T-helper 9 cell (primary cell): ENCODE measurements around the gene RAP2A.

Experiments
- DNase-seq: peaks from one replicate; pipeline ENCODE4 v3.0.0-alpha.2; 2020
- total RNA-seq, 2 donors: gene quantifications; one replicate each; lab custom pipeline; 2026; lab: John Stamatoyannopoulos, UW

The RAP2A gene
- 25.3 to 53.8 reads per million in 2 donors for total RNA-seq

DNA sequence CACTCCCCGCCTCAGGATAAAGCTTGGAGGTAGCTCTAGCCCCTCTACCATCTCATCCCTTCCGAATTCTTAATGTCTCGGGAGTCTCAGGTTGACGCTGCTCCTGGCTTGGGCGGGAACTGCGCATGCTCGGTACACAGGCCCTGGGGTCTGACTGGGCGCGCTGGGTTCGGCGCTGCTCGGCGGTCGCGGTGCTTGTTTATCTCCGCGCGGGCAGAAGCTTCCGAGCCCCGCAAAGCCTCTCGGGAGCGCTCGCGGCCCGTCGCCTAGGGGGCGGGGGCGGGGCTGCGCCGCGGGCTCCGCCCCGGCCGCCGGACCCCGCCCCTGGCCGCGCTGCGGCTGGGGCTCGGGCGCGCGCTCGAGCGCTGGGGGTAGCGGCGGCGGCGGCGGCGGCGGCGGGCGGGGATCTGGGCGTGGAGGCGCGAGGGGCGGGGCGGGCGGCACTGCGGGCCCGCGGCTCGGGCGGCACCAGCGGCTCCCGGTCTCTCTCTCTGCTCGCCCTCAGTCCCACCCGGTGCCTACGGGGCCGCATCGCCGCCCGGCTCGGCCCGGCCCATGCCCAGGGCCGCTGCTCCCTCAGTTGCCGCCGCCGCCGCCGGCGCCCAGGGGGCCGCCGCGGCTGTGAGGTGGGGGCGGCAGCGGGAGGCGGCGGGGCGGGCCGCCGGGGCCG lies at the start of gene RAP2A:
Gene RAP2A (plus strand): TSS at position 443 of the 670 bp plus-strand sequence. CDS start 302 bp downstream, outside the sequence.
- peak; percentile 81 for DNase-seq

- DNase-seq, result no peak
These were observed 49.6 kb upstream of the RAP2A start for GRCh38 chr13:97384371-97384770.

DNA sequence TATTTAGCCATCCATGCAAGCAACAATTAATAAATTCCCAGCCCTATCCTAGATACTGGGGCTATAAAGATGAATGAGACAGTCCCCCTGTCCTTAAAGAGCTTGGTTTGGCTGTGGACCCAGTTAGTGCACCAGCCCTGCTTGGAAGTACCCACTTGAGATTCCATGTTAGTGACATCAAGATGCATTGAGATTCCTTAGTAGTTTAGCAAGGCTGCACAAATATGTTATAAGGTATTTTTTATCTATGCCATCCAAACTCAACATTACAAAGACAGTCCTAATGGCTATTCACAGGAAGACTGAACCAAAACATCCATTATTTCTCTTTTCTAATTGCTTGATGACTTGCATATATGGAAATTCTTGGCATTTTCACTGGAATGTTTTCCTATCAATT lies 48.8 kb upstream of the RAP2A start:
- DNase-seq, result no peak

DNA sequence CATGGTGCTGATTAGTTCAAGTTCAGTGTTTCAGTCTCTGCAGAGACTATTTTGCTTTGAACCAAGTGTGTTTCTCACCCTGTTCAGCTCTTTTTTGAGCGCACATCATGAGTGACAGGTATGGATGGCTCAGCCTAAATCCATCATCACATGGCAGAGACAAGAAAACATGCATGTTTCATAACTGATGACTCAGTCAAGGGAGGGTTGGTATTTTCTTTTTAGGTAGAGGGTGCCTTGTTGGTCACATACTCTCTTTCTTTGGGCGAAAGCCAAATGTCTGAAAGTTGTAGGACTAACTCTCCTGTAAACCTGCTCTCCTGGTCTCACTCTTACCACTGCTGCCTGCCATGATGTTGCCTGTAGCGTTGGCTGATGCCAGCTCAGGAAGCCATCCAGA lies 48.1 kb upstream of the RAP2A start:
- no peak for DNase-seq

GRCh38 chr13:97386801-97387484 lies 47.0 kb upstream of the RAP2A start:
- no peak for DNase-seq

DNA sequence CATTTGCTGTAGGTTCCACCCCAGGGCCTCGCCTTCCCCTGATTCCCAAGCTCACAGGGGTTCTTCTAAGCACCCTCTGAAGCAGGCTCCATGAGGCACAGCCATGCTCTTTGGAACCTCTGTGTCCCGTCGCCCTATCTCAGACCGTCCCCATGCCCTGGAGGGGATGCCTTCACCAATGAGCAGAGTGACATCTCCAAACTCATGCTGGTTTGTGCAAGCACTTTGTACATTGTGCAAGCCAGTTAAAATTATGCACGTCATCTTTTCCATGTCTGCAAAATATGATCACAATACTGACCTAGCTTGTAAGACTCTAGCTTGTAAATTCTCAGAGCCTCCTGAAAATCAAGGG lies 46.5 kb upstream of the RAP2A start:
- no peak for DNase-seq

DNA sequence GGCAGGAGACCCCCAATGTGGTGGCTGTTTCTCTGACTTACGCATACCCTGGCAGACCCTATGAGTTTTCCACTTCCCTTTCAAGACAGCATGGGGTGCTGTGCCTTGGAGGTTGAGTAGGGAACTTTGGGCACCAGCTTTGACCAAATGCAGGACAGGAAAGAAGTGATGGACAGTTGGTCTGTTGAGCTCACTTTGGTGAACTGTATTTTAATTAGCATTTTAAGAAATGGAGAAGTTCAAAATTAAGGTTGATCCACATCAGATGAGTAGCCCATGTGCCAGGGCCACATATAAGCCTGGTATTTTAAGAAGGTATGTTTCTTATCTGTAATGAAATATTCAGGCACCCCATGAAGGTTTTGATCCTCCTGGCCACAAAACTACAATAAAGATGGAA lies 46.1 kb upstream of the RAP2A start:
- no peak for DNase-seq

DNA sequence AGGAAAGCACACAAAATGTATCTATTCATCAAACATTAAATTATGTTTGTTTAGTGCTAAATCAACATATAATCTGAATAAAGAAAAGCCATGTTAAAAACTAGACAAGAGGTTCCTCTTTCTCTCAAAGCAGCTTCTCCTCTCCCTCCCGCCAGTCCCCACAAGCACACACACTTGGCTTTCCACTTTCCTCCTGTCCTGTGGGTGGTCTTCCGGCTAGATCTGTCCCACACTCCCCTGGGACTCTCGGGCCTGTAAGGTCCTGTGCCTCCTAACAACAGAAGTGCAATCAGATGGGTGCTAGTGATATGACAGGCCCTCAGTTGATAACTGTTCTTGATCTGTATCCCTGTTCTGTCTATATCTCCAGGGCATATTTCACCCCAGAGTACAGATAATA lies 45.6 kb upstream of the RAP2A start:
- no peak for DNase-seq

DNA sequence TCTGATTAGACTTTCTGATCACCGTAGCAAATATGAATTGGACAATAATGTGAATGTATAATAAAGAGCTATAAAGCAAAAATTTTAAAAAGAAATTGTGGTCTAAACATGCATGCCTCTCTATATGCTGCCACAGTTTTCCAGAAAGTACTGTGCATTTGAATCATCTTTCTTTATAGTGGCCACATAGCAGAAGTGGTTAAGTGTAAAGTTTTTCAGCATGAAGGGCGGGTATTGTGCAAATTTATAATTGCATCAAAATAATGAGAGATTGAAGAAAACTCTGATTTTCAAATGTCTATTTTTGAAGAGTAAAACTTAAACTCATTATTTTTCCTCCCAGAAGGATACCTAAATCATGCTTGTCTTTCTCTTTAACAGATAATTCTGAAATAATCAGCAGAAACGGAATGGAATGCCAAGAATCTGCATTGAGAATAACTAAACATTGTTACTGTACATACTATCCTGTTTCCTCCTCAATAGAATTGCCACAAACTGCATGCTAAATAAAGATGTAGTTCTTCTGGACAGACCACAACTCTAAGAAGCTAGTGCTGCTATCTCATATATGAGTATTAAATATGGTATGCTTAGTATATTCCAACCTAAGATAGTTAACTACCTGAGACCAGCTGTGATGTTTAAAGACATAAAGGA lies 42.9 kb upstream of the RAP2A start:
- no peak for DNase-seq

DNA sequence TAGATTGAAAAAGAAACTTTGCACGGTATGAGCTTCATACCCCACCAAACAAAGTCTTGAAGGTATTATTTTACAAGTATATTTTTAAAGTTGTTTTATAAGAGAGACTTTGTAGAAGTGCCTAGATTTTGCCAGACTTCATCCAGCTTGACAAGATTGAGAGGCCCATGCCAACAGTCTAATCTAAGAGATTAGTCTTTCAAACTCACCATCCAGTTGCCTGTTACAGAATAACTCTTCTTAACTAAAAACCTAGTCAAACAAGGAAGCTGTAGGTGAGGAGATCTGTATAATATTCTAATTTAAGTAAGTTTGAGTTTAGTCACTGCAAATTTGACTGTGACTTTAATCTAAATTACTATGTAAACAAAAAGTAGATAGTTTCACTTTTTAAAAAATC lies 41.9 kb upstream of the RAP2A start:
- DNase-seq, result no peak

- DNase-seq, result no peak
These were observed 39.4 kb upstream of the RAP2A start for GRCh38 chr13:97394542-97394941.

- DNase-seq, result no peak
These were observed 38.4 kb upstream of the RAP2A start for GRCh38 chr13:97395447-97396136.

DNA sequence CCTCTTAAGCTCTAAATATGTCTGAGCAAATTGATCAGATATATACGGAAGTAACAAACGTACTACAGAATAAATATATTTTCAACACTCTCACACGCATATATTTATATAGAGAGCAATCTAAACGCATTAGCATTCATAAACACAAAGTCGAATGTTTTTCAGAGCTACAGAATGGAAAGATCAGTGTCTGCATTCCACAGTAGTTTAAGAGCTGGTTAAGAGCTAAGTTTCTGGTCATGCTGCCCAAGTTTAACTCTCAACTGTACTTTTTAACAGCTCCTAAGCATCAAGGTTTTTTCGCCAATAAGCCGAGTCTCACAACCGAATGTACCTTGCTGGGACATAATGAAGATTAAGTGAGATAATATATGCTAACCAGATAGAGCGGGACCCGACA lies 36.7 kb upstream of the RAP2A start:
- no peak for DNase-seq

- DNase-seq, result no peak
These were observed 32.5 kb upstream of the RAP2A start for GRCh38 chr13:97401421-97401820.

DNA sequence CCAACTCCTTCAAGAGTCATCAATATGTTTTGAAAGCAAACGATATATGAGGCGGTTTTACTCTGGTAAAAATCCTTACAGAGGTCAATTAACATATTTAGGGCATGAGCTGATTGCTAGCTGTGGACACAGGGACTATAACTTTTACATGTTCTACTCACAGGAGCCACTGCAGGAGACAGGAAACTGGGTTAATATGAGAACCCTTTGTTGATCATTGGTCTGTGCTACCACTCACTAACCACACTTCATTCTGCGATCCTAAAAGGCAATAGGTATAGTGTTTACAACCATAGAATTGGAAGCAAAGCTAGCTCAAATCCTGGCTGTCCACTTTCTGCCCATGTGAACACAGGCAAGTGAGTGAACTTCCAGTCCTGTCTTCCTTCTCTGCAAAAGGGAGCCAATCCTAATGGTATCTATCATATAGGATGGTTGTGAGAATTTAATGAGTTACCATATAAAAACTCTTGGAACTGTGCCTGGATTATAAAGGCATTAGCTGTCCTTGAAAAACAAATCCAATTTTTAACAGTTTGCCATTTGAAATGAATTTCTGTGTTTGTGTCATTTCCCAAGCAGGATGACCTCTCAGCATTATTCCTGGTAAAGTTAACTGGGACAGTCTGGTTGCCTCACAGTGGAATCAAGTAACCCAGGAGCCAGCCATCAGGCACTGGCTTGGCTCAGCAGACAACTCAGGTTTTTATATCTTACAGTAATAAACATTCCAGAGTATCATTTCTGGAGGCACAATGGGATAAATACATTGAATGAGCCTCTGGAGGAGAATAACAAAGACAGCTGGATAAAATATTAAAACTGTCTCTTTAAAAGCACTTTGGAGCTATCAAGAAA lies 29.8 kb upstream of the RAP2A start:
- no peak for DNase-seq

- DNase-seq, result no peak
These were observed 26.4 kb upstream of the RAP2A start for GRCh38 chr13:97407540-97407939.

DNA sequence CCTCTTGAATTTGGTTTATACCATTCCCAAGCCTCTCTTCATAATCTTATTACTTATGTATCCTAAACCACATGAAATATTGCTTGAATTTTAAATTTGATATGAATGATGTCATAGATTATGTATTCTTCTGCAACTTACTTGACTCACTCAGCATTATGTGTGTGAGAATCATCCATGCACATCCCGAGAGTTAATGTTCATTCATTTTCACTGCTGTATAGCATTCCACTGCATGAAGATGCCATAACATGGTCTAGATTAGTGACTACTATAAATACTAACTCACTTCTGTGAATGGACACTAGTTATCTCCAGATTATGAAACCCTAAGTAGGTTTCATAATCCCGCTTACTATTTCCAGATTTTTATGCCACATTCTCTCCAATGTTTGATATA lies 25.0 kb upstream of the RAP2A start:
- no peak for DNase-seq

DNA sequence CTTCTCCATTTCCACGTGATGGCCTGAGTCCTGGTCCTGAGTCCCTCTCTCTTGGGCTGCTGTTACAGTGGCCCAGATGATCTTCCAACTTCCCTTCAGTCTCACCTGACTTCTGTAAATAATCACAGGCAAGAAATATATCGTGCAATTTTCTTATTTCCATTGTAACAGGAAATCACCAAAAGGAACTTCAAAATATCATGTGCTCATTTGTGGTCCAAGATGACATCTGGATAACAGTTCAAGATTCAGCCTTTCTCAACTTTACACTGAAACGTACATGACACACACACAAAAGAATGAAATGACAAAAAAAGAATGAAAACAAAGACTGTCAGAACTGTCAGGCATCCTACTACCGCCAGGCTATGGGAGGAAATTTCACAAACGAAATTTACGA lies 22.0 kb upstream of the RAP2A start:
- no peak for DNase-seq

DNA sequence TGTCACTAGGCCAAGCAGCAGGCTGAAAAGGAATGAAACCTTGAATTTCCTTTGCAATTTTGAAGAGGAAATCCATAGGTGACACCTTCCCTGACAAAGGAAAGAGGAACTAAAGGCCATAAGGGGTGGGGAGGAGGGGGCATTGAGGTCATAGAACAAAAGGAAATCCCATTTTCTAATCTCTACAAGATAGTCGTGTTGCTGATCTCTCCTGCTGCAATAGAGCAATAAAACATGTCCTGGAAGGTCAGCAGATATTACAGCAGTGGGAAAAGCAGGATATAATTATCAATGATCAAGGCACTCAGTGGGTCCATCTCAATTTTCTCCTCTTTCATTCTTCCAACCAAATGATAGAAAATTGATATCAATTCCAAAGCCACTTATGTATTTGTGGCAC lies 20.3 kb upstream of the RAP2A start:
- no peak for DNase-seq

DNA sequence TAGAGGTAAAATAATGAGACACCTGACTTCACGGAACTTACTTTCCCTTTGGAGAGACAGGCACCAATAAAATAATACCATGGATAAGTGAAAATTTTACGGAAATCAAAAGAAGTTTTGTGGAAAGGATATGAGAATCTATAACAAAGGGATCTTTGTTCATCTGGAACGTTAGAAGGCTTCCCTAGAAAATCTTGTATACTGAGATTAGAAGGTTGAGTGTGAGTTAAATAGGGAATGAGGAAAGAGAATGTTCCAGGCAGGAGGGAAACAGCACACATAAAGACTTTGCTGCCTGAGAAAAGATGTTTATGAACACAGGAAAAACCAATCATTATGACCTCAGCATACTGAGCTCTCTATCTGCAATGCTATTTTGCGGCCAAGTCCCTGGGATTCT lies 19.6 kb upstream of the RAP2A start:
- no peak for DNase-seq

DNA sequence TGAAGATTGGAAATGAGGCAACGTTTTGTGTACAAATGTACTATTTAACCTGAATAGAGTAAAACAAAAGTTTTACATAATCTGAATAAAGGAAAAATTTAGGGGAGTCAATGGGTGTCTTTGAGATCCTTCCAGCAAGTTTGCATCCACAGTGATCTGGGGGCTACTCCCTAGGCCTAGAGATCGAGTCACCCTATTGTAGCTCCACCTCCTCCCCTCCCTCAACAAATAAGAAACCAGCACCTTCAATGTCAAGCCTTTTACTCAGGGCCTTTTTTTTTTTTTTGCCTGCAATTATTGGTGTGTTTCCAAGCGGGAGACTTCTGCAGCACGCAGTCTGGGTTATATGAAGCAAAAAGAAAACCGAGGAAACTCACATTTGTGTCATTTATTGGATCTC lies 16.3 kb upstream of the RAP2A start:
- no peak for DNase-seq
